ENCODE data around the gene RALGAPA2.

The RALGAPA2 gene

GRCh38 chr20:20498076-20498861 lies 214.2 kb downstream of the RALGAPA2 start:
- no peak for DNase-seq (ENCODE audit: low read depth, low spot score)
- no peaks in the 10 kb centered on the region for H3K4me1 ChIP-seq (ENCODE audit: insufficient read depth, insufficient read length)
- no peak overlapping the region for H3K4me3 ChIP-seq (ENCODE audit: insufficient read length, low read depth)
- H3K36me3 ChIP-seq (ENCODE audit: insufficient read depth, insufficient read length, low read length): peaks cover 3% of the 10 kb centered on the region
- TF ChIP-seq YY1 (IDR thresholded peaks at IDR 0.05; ENCODE audit: insufficient read depth, insufficient read length) (no peak), SUZ12 (IDR thresholded peaks at IDR 0.05; ENCODE audit: extremely low read depth, insufficient read depth, insufficient read length) (no peak), ZNF274 (IDR thresholded peaks at IDR 0.05; ENCODE audit: low read depth, low read length) (no peak)
- H3K9ac ChIP-seq (ENCODE audit: insufficient read length, low read depth): no peak overlapping the region
- H3K27me3 ChIP-seq (ENCODE audit: insufficient read depth, insufficient read length): no peaks in the 10 kb centered on the region
- no peaks in the 10 kb centered on the region for H3K9me3 ChIP-seq (ENCODE audit: insufficient read depth, low read length)

DNA sequence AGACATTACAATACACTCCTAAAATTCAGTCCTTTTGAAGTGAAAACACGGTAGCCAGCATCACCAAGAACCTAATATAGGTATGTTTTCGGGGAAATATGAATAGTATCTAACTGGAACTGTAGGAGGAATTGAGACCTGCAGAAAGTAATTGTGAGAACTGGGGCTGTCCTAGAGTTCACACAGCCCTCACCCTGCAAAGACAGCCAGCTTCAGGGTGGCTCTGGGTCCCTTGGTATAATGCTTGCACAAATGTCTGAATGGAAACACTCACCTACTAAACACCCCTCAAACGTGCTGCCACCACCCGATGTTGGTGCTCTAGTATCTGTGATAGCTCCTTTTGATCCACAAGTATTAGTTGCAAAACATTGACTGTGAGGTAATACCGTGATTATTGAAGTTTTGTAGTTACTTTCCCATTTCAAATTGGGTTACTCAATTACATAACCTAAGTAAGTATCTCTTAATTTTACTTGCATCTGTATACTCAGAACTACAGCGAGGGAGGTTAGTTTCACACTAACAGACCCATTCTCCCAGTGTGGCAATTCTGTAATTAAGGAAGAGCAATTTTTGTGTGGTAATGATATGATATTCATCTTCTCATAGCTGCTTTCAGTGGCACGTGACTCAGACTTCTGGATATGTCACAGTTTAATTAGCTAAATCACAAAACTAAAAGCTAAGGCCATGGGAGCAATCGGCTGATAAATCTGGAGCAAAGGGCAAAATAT lies 215.0 kb downstream of the RALGAPA2 start:
- H3K9me3 ChIP-seq (ENCODE audit: insufficient read depth, low read length): no peaks in the 10 kb centered on the region
- peaks cover under 1% of the 10 kb centered on the region for H3K36me3 ChIP-seq (ENCODE audit: insufficient read depth, insufficient read length, low read length)
- no peak for DNase-seq (ENCODE audit: low read depth, low spot score)
- H3K4me3 ChIP-seq (ENCODE audit: insufficient read length, low read depth): no peak overlapping the region
- no peak overlapping the region for H3K9ac ChIP-seq (ENCODE audit: insufficient read length, low read depth)
- TF ChIP-seq SUZ12 (IDR thresholded peaks at IDR 0.05; ENCODE audit: extremely low read depth, insufficient read depth, insufficient read length) (no peak), YY1 (IDR thresholded peaks at IDR 0.05; ENCODE audit: insufficient read depth, insufficient read length) (no peak), ZNF274 (IDR thresholded peaks at IDR 0.05; ENCODE audit: low read depth, low read length) (no peak)
- no peaks in the 10 kb centered on the region for H3K4me1 ChIP-seq (ENCODE audit: insufficient read depth, insufficient read length)
- no peaks in the 10 kb centered on the region for H3K27me3 ChIP-seq (ENCODE audit: insufficient read depth, insufficient read length)

DNA sequence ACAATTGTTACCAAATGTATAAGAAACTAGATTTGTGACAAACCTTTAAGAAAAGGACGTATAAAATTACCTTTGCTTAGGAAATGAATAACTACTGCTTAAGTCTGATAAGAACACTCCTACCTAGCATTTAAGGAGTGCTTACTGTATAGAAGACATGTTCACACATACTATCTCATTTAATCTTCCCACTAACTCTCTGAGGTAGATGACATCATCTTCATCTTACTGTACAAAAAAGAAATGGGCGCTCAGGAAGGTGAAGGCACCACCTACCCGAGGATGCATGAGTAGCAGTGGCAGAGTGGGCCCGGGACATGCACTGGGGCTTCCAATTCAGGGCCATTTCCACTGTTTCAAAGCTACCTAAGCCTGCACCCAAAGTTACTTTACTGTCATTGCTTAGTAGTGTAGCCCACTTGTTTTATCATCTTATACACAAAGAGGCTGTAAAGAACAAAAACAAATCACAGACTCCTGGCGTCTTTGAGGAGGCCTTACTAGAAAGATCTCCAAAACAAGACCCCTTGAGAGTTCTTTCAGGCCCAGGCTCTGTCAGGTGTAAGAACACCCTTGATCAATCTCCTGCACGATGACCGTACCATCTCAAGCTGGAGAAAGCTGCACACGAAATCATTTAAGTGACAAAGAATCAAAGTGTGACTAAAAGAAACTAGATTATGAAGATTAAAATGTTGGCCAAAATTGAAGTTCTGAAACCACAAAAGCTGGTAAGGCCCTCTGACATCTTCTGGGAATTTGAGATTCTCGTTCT lies 216.5 kb downstream of the RALGAPA2 start:
- no peak for DNase-seq (ENCODE audit: low read depth, low spot score)
- Histone ChIP-seq H3K27me3 (ENCODE audit: insufficient read depth, insufficient read length) (no peaks in the 10 kb centered on the region), H3K4me3 (ENCODE audit: insufficient read length, low read depth) (no peak overlapping the region), H3K36me3 (ENCODE audit: insufficient read depth, insufficient read length, low read length) (no peaks in the 10 kb centered on the region), H3K9me3 (ENCODE audit: insufficient read depth, low read length) (no peaks in the 10 kb centered on the region), H3K4me1 (ENCODE audit: insufficient read depth, insufficient read length) (no peaks in the 10 kb centered on the region), H3K9ac (ENCODE audit: insufficient read length, low read depth) (no peak overlapping the region)
- TF ChIP-seq SUZ12 (IDR thresholded peaks at IDR 0.05; ENCODE audit: extremely low read depth, insufficient read depth, insufficient read length): no peak

DNA sequence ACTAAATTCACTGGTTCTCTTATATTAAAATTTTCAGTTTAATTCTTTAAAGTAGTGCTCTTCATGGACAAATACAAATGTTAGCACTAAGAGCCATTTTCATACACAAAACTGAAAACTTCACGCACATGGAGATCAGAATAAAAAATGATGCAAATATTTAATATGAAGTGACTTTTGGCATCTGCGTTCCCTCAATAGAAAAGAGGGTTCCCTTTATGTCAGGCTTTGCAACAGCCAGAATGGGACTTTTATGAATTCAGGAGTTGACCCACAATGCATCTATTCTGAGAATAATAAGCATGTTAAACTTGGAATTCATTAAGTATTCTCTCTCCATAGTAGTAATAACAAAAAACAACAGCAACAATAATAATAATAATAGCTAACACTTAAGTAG lies 218.7 kb downstream of the RALGAPA2 start:
- TF ChIP-seq SUZ12 (IDR thresholded peaks at IDR 0.05; ENCODE audit: extremely low read depth, insufficient read depth, insufficient read length): no peak
- TF ChIP-seq YY1 (IDR thresholded peaks at IDR 0.05; ENCODE audit: insufficient read depth, insufficient read length): no peak
- no peak for TF ChIP-seq ZNF274 (IDR thresholded peaks at IDR 0.05; ENCODE audit: low read depth, low read length)
- DNase-seq (ENCODE audit: low read depth, low spot score): no peak
- Histone ChIP-seq H3K27me3 (ENCODE audit: insufficient read depth, insufficient read length) (no peaks in the 10 kb centered on the region), H3K9ac (ENCODE audit: insufficient read length, low read depth) (no peak overlapping the region), H3K4me3 (ENCODE audit: insufficient read length, low read depth) (no peak overlapping the region), H3K36me3 (ENCODE audit: insufficient read depth, insufficient read length, low read length) (no peaks in the 10 kb centered on the region), H3K9me3 (ENCODE audit: insufficient read depth, low read length) (no peaks in the 10 kb centered on the region), H3K4me1 (ENCODE audit: insufficient read depth, insufficient read length) (no peaks in the 10 kb centered on the region)

DNA sequence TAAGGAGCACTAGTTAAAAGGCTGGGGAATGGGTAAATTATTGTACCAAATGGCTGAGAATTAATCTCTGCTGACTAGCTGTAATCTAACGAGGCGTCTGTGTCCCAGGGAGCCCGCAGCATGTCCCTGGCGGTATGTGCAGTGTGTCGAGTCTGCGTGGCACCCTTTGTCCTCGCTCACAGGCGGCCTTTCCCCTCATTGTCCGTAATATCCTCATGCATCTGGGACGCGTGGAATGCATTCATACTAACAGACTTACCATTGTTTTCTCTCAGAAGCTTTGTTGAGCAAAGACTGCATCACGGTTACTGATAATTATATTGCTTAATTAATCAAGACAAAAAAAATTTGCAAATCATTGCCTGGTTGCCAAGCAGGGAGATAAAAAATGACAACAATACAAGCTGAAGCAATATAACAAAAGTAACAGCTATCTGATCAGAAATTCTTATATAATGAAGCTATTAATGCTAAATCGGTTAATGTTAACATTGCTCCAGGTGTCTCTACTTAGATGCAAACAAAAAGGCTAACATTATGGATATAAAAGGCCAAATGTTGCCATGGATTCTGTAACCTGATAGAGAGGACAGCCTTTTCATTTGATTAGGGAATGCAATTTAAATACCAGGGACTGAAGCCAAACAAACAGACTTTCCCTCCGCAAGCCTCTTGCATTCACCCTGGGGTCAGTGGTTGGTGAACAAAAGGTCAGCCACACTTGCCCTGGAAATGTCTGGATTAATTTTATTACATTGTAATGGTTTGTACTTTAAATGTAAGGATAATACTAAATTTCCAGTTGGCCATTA lies 219.7 kb downstream of the RALGAPA2 start:
- no peaks in the 10 kb centered on the region for H3K27me3 ChIP-seq (ENCODE audit: insufficient read depth, insufficient read length)
- H3K9ac ChIP-seq (ENCODE audit: insufficient read length, low read depth): no peak overlapping the region
- no peaks in the 10 kb centered on the region for H3K36me3 ChIP-seq (ENCODE audit: insufficient read depth, insufficient read length, low read length)
- no peak overlapping the region for H3K4me3 ChIP-seq (ENCODE audit: insufficient read length, low read depth)
- H3K4me1 ChIP-seq (ENCODE audit: insufficient read depth, insufficient read length): no peaks in the 10 kb centered on the region
- TF ChIP-seq SUZ12 (IDR thresholded peaks at IDR 0.05; ENCODE audit: extremely low read depth, insufficient read depth, insufficient read length): no peak
- TF ChIP-seq ZNF274 (IDR thresholded peaks at IDR 0.05; ENCODE audit: low read depth, low read length): no peak
- no peak for TF ChIP-seq YY1 (IDR thresholded peaks at IDR 0.05; ENCODE audit: insufficient read depth, insufficient read length)
- H3K9me3 ChIP-seq (ENCODE audit: insufficient read depth, low read length): no peaks in the 10 kb centered on the region
- DNase-seq (ENCODE audit: low read depth, low spot score): no peak

GRCh38 chr20:20491784-20492264 lies 220.6 kb downstream of the RALGAPA2 start:
- Histone ChIP-seq H3K9ac (ENCODE audit: insufficient read length, low read depth) (no peak overlapping the region), H3K9me3 (ENCODE audit: insufficient read depth, low read length) (no peaks in the 10 kb centered on the region), H3K36me3 (ENCODE audit: insufficient read depth, insufficient read length, low read length) (no peaks in the 10 kb centered on the region), H3K4me1 (ENCODE audit: insufficient read depth, insufficient read length) (no peaks in the 10 kb centered on the region), H3K4me3 (ENCODE audit: insufficient read length, low read depth) (no peak overlapping the region), H3K27me3 (ENCODE audit: insufficient read depth, insufficient read length) (no peaks in the 10 kb centered on the region)
- DNase-seq (ENCODE audit: low read depth, low spot score): no peak
- TF ChIP-seq YY1 (IDR thresholded peaks at IDR 0.05; ENCODE audit: insufficient read depth, insufficient read length): no peak
- no peak for TF ChIP-seq ZNF274 (IDR thresholded peaks at IDR 0.05; ENCODE audit: low read depth, low read length)
- TF ChIP-seq SUZ12 (IDR thresholded peaks at IDR 0.05; ENCODE audit: extremely low read depth, insufficient read depth, insufficient read length): no peak

Data from NT2/D1 (cell line).